HEK293 (cell line): ENCODE data around the gene PIK3R2.
A peak's percentile ranks its signal among the peaks of the same experiment; 100 is the strongest.

Source experiments
- GFI1B ChIP-seq: fragments of 450-650 bp; formaldehyde crosslinking; IDR thresholded peaks from 2 replicates; pipeline ENCODE4 v1.5.1; 2016; ENCODE audit warnings: missing biosample characterization, missing genetic modification characterization
- GLI4 ChIP-seq: fragments of 450-650 bp; formaldehyde crosslinking; IDR thresholded peaks from 2 replicates; pipeline ENCODE4 v1.5.1; 2016; ENCODE audit warnings: missing biosample characterization, missing genetic modification characterization
- IKZF3 ChIP-seq: fragments of 450-650 bp; IDR thresholded peaks from 2 replicates; pipeline ENCODE4 v1.5.0; 2018; ENCODE audit warnings: missing biosample characterization, mild to moderate bottlenecking, missing genetic modification characterization, moderate library complexity
- KLF1 ChIP-seq: fragments of 450-650 bp; formaldehyde crosslinking; IDR thresholded peaks from 2 replicates; pipeline ENCODE4 v1.5.1; 2016; ENCODE audit warnings: missing biosample characterization, missing genetic modification characterization
- KLF10 ChIP-seq: fragments of 450-650 bp; IDR thresholded peaks from 2 replicates; pipeline ENCODE4 v1.5.1; 2018; ENCODE audit warnings: missing biosample characterization, mild to moderate bottlenecking, missing genetic modification characterization
- KLF16 ChIP-seq: fragments of 450-650 bp; formaldehyde crosslinking; IDR thresholded peaks from 2 replicates; pipeline ENCODE4 v1.5.1; 2017; ENCODE audit warnings: missing biosample characterization, missing genetic modification characterization
- PATZ1 ChIP-seq: fragments of 450-650 bp; formaldehyde crosslinking; IDR thresholded peaks from 2 replicates; pipeline ENCODE4 v1.5.1; 2016; ENCODE audit warnings: missing biosample characterization, missing genetic modification characterization
- PRDM10 ChIP-seq: fragments of 450-650 bp; formaldehyde crosslinking; IDR thresholded peaks from 2 replicates; pipeline ENCODE4 v1.5.1; 2016; ENCODE audit warnings: missing biosample characterization, missing genetic modification characterization
- PRDM6 ChIP-seq: fragments of 450-650 bp; formaldehyde crosslinking; IDR thresholded peaks from 2 replicates; pipeline ENCODE4 v1.5.1; 2017; ENCODE audit warnings: missing biosample characterization, missing genetic modification characterization
- WT1 ChIP-seq: fragments of 450-650 bp; formaldehyde crosslinking; IDR thresholded peaks from 2 replicates; pipeline ENCODE4 v1.5.1; 2016; ENCODE audit warnings: missing biosample characterization, missing genetic modification characterization
- ZBTB7A ChIP-seq: fragments of 450-650 bp; formaldehyde crosslinking; IDR thresholded peaks from 2 replicates; pipeline ENCODE4 v1.5.1; 2016; ENCODE audit warnings: low read depth, missing biosample characterization, missing genetic modification characterization
- ZBTB8A ChIP-seq: fragments of 450-650 bp; formaldehyde crosslinking; IDR thresholded peaks from 2 replicates; pipeline ENCODE4 v1.5.1; 2016; ENCODE audit warnings: missing biosample characterization, missing genetic modification characterization
- ZIC2 ChIP-seq: fragments of 450-650 bp; formaldehyde crosslinking; IDR thresholded peaks from 2 replicates; pipeline ENCODE4 v1.5.1; 2016; ENCODE audit warnings: missing biosample characterization, missing genetic modification characterization
- ZNF214 ChIP-seq: fragments of 450-650 bp; formaldehyde crosslinking; IDR thresholded peaks from 2 replicates; pipeline ENCODE4 v1.5.1; 2017; ENCODE audit warnings: missing biosample characterization, mild to moderate bottlenecking, missing genetic modification characterization, borderline replicate concordance
- ZNF335 ChIP-seq: fragments of 450-650 bp; formaldehyde crosslinking; conservative IDR thresholded peaks from 2 replicates; pipeline ENCODE4 v1.5.1; 2016; ENCODE audit warnings: missing biosample characterization, missing genetic modification characterization
- ZNF341 ChIP-seq: fragments of 450-650 bp; formaldehyde crosslinking; IDR thresholded peaks from 2 replicates; pipeline ENCODE4; 2016; ENCODE audit warnings: low read depth, missing biosample characterization, missing genetic modification characterization
- ZNF423 ChIP-seq: fragments of 450-650 bp; formaldehyde crosslinking; IDR thresholded peaks from 2 replicates; pipeline ENCODE4 v1.5.1; 2016; ENCODE audit warnings: missing biosample characterization, missing genetic modification characterization
- ZNF548 ChIP-seq: fragments of 450-650 bp; formaldehyde crosslinking; IDR thresholded peaks from 2 replicates; pipeline ENCODE4 v1.5.1; 2016; ENCODE audit warnings: missing biosample characterization, missing genetic modification characterization
- ZNF558 ChIP-seq: fragments of 450-650 bp; formaldehyde crosslinking; IDR thresholded peaks from 2 replicates; pipeline ENCODE4 v1.5.1; 2016; ENCODE audit warnings: missing biosample characterization, missing genetic modification characterization
- ZNF692 ChIP-seq: fragments of 450-650 bp; formaldehyde crosslinking; IDR thresholded peaks from 2 replicates; pipeline ENCODE4 v1.5.1; 2016; ENCODE audit warnings: missing biosample characterization, missing genetic modification characterization
- ZNF837 ChIP-seq: fragments of 450-650 bp; formaldehyde crosslinking; IDR thresholded peaks from 2 replicates; pipeline ENCODE4 v1.5.1; 2016; ENCODE audit warnings: missing biosample characterization, missing genetic modification characterization
- TF ChIP-seq, protein P1 (sequence below): fragments of 450-650 bp; formaldehyde crosslinking; IDR thresholded peaks from 2 replicates; pipeline ENCODE4 v1.5.1; 2016; ENCODE audit warnings: missing biosample characterization, missing genetic modification characterization
- TF ChIP-seq, protein P2 (sequence below): fragments of 450-650 bp; formaldehyde crosslinking; IDR thresholded peaks from 2 replicates; pipeline ENCODE4 v1.5.1; 2017; ENCODE audit warnings: missing biosample characterization, missing genetic modification characterization
- TF ChIP-seq, protein P3 (sequence below): fragments of 450-650 bp; formaldehyde crosslinking; IDR thresholded peaks from 2 replicates; pipeline ENCODE4 v1.5.1; 2017; ENCODE audit warnings: missing biosample characterization, missing genetic modification characterization

Gene PIK3R2

DNA sequence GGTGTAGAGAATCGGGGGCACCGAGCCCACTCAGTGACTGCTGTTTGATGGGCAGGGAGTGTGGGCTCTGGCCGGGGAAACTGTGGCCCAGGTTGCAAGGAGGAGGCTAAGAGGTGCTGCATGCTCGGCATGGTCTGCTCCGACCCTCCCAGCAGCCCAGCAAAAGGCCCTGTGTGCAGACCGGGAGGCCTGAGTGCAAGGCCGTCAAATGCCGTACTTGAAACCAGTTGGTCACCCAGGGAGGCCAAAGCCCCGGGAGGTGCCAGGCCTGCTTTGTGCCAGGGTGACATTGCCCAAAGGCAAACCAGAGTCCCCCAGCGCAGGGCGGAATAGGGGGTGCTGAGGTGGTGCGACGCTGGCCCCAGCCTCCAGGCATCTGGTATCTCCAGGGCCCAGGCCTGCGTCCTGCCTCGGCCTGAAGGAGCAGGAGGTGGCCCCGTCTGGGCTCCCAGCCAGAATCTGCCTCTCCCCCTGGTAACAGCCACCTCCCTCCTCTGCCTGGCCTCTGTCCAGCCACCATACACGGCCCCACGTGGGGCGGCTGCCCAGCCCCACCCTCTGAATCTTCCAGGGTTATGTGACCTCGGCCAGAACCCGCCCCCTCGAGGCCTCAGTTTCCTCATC, 4.0 kb downstream of the PIK3R2 start (continued):
- TF ChIP-seq GFI1B (tag by site-specific recombination), result no peak
- TF ChIP-seq IKZF3, result peak; percentile 65; the same call in 1 of the 2 replicates
- TF ChIP-seq, protein P1, sequence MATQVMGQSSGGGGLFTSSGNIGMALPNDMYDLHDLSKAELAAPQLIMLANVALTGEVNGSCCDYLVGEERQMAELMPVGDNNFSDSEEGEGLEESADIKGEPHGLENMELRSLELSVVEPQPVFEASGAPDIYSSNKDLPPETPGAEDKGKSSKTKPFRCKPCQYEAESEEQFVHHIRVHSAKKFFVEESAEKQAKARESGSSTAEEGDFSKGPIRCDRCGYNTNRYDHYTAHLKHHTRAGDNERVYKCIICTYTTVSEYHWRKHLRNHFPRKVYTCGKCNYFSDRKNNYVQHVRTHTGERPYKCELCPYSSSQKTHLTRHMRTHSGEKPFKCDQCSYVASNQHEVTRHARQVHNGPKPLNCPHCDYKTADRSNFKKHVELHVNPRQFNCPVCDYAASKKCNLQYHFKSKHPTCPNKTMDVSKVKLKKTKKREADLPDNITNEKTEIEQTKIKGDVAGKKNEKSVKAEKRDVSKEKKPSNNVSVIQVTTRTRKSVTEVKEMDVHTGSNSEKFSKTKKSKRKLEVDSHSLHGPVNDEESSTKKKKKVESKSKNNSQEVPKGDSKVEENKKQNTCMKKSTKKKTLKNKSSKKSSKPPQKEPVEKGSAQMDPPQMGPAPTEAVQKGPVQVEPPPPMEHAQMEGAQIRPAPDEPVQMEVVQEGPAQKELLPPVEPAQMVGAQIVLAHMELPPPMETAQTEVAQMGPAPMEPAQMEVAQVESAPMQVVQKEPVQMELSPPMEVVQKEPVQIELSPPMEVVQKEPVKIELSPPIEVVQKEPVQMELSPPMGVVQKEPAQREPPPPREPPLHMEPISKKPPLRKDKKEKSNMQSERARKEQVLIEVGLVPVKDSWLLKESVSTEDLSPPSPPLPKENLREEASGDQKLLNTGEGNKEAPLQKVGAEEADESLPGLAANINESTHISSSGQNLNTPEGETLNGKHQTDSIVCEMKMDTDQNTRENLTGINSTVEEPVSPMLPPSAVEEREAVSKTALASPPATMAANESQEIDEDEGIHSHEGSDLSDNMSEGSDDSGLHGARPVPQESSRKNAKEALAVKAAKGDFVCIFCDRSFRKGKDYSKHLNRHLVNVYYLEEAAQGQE (tag by site-specific recombination), result peak; percentile 86
- TF ChIP-seq ZNF214 (tag by site-specific recombination), result no peak
- peak; percentile 76 for TF ChIP-seq ZNF692 (tag by site-specific recombination)
- TF ChIP-seq KLF10 (tag by site-specific recombination), result peak; percentile 83; the same call in 1 of the 2 replicates
- no peak for TF ChIP-seq ZNF558 (tag by site-specific recombination)
- TF ChIP-seq, protein P2, sequence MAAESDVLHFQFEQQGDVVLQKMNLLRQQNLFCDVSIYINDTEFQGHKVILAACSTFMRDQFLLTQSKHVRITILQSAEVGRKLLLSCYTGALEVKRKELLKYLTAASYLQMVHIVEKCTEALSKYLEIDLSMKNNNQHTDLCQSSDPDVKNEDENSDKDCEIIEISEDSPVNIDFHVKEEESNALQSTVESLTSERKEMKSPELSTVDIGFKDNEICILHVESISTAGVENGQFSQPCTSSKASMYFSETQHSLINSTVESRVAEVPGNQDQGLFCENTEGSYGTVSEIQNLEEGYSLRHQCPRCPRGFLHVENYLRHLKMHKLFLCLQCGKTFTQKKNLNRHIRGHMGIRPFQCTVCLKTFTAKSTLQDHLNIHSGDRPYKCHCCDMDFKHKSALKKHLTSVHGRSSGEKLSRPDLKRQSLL, result no peak
- TF ChIP-seq KLF1 (tag by site-specific recombination), result peak; percentile 83
- peak; percentile 35; the same call in 1 of the 2 replicates for TF ChIP-seq ZIC2 (tag by site-specific recombination)
- no peak for TF ChIP-seq PRDM6 (tag by site-specific recombination)
- TF ChIP-seq PRDM10, result peak; percentile 63; the same call in 1 of the 2 replicates
- peak; percentile 86 for TF ChIP-seq KLF16
- TF ChIP-seq ZNF341 (tag by site-specific recombination), result peak; percentile 100
- no peak for TF ChIP-seq ZNF335 (tag by site-specific recombination)
- no peak for TF ChIP-seq GLI4 (tag by site-specific recombination)
- TF ChIP-seq, protein P3, sequence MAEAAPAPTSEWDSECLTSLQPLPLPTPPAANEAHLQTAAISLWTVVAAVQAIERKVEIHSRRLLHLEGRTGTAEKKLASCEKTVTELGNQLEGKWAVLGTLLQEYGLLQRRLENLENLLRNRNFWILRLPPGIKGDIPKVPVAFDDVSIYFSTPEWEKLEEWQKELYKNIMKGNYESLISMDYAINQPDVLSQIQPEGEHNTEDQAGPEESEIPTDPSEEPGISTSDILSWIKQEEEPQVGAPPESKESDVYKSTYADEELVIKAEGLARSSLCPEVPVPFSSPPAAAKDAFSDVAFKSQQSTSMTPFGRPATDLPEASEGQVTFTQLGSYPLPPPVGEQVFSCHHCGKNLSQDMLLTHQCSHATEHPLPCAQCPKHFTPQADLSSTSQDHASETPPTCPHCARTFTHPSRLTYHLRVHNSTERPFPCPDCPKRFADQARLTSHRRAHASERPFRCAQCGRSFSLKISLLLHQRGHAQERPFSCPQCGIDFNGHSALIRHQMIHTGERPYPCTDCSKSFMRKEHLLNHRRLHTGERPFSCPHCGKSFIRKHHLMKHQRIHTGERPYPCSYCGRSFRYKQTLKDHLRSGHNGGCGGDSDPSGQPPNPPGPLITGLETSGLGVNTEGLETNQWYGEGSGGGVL, result peak; percentile 87
- TF ChIP-seq ZBTB7A, result no peak
- no peak for TF ChIP-seq ZNF548 (tag by site-specific recombination)
- peak; percentile 11; the same call in 1 of the 2 replicates for TF ChIP-seq ZNF423 (tag by site-specific recombination)
- peak; percentile 96 for TF ChIP-seq PATZ1
- TF ChIP-seq ZBTB8A (tag by site-specific recombination), result 0 out of 2 replicates have a peak, but pooled peaks have one; percentile 32
- peak; percentile 84 for TF ChIP-seq WT1 (tag by site-specific recombination)
- TF ChIP-seq ZNF837, result no peak
